ENCODE results near the gene SCO2. TPM values are rescaled to one million over a fixed set of nuclear protein-coding genes. Genes with fewer than 3 reads are reported as not detected.
A peak's percentile ranks its signal among the peaks of the same experiment; 100 is the strongest.

SCO2 gene
- total RNA-seq, 4 donors from 2014 or later: 3.5 to 3.9 TPM; not detected in 2

GRCh38 chr22:50524676-50525103 lies 708 bp downstream of the SCO2 start:
- Histone ChIP-seq H3K9me3 (no peaks in the 10 kb centered on the region), H3K4me3 (peak overlapping the region; percentile 72 to 83), H3K27me3 (peaks cover 0 to 2% of the 10 kb centered on the region in 2 donors), H3K27ac (peak overlapping the region; percentile 86 to 88), H3K4me1 (no peaks in the 10 kb centered on the region), H3K36me3 (no peaks in the 10 kb centered on the region)
- TF ChIP-seq POLR2A (IDR thresholded peaks at IDR 0.05) (no peak), CTCF (IDR thresholded peaks at IDR 0.05) (no peak)
- intact Hi-C loops (cut with DNase I; ENCODE audit: low total_unique reads): no loop called here
- DNase-seq: no peak

- intact Hi-C loops (cut with DNase I; ENCODE audit: low total_unique reads): no loop called here
- no peak for TF ChIP-seq CTCF (IDR thresholded peaks at IDR 0.05)
- no peak for TF ChIP-seq POLR2A (IDR thresholded peaks at IDR 0.05)
- no peaks in the 10 kb centered on the region for H3K36me3 ChIP-seq
- H3K4me3 ChIP-seq: peak overlapping the region in 1 of 2 donors; percentile 72
- no peaks in the 10 kb centered on the region for H3K9me3 ChIP-seq
- no peaks in the 10 kb centered on the region for H3K4me1 ChIP-seq
- no peak for DNase-seq
- no peak overlapping the region for H3K27ac ChIP-seq
- no peaks in the 10 kb centered on the region for H3K27me3 ChIP-seq
Observed at GRCh38 chr22:50523806-50524675, 1.4 kb downstream of the SCO2 start.

- intact Hi-C loops (cut with DNase I; ENCODE audit: low total_unique reads): no loop called here
- no peak for DNase-seq
- no peaks in the 10 kb centered on the region for H3K36me3 ChIP-seq
- H3K9me3 ChIP-seq: no peaks in the 10 kb centered on the region
- H3K4me1 ChIP-seq: no peaks in the 10 kb centered on the region
- TF ChIP-seq CTCF (IDR thresholded peaks at IDR 0.05) (no peak), POLR2A (IDR thresholded peaks at IDR 0.05) (no peak)
- H3K27me3 ChIP-seq: no peaks in the 10 kb centered on the region
- no peak overlapping the region for H3K27ac ChIP-seq
- H3K4me3 ChIP-seq: no peak overlapping the region
Observed at GRCh38 chr22:50523458-50523805, 2.0 kb downstream of the SCO2 start.

- no peak for TF ChIP-seq POLR2A (IDR thresholded peaks at IDR 0.05)
- no peak for TF ChIP-seq CTCF (IDR thresholded peaks at IDR 0.05)
- Histone ChIP-seq H3K27me3 (no peaks in the 10 kb centered on the region), H3K9me3 (no peaks in the 10 kb centered on the region), H3K4me3 (no peak overlapping the region), H3K36me3 (no peaks in the 10 kb centered on the region), H3K27ac (no peak overlapping the region), H3K4me1 (no peaks in the 10 kb centered on the region)
- intact Hi-C loops (cut with DNase I; ENCODE audit: low total_unique reads): no loop called here
- no peak for DNase-seq
Observed at GRCh38 chr22:50522806-50523438, 2.5 kb downstream of the SCO2 start.

- Histone ChIP-seq H3K27ac (no peak overlapping the region), H3K4me3 (no peak overlapping the region), H3K36me3 (no peaks in the 10 kb centered on the region), H3K27me3 (no peaks in the 10 kb centered on the region), H3K9me3 (no peaks in the 10 kb centered on the region), H3K4me1 (no peaks in the 10 kb centered on the region)
- no peak for TF ChIP-seq CTCF (IDR thresholded peaks at IDR 0.05)
- no peak for TF ChIP-seq POLR2A (IDR thresholded peaks at IDR 0.05)
- DNase-seq: no peak
- intact Hi-C loops (cut with DNase I; ENCODE audit: low total_unique reads): no loop called here
Observed at GRCh38 chr22:50522208-50522805, 3.1 kb downstream of the SCO2 start.
